CD4-positive, CD25-positive, alpha-beta regulatory T cell (primary cell): Measurements from ENCODE around the gene BFSP1. TPM values are rescaled to one million over a fixed set of nuclear protein-coding genes. Genes with fewer than 3 reads are reported as not detected.

Experiments
- ATAC-seq, 2 donors: fragments of 150-1000 bp; cut with Tn5 transposase; one replicate each; pipeline ENCODE4 v1.10.0; 2021; ENCODE audit warnings: low read depth in 2 of 2, moderate number of reproducible peaks in 2 of 2, moderate library complexity in 1 of 2
- DNase-seq, 3 donors: peaks; one replicate each; pipeline versions ENCODE4 v3.0.0 to v3.0.0-alpha.2; 2012 to 2022; ENCODE audit warnings: mixed read lengths in 1 of 3
- H3K27ac ChIP-seq: one replicate; pipeline ENCODE4 v1.7.0; 2013; ENCODE audit warnings: mild to moderate bottlenecking, low read length; ENCODE audit not compliant: insufficient read depth, poor library complexity, severe bottlenecking
- H3K27me3 ChIP-seq: one replicate; pipeline ENCODE4 v1.7.0; 2013; ENCODE audit warnings: low read length; ENCODE audit not compliant: control insufficient read depth, insufficient read depth
- H3K36me3 ChIP-seq: one replicate; pipeline ENCODE4 v1.7.0; 2013; ENCODE audit warnings: mild to moderate bottlenecking, low read length, moderate library complexity; ENCODE audit not compliant: control insufficient read depth, insufficient read depth
- H3K4me1 ChIP-seq: 2 replicates; pipeline ENCODE4 v1.7.0; 2013; ENCODE audit warnings: mild to moderate bottlenecking, low read length; ENCODE audit not compliant: insufficient read depth, control insufficient read depth, poor library complexity, severe bottlenecking
- H3K4me3 ChIP-seq: one replicate; pipeline ENCODE4 v1.7.0; 2013; ENCODE audit warnings: low read depth, mild to moderate bottlenecking, low read length, moderate library complexity
- H3K9me3 ChIP-seq, 2 experiments: 1 replicate in 1 of 2; 2 replicates in 1 of 2; pipeline ENCODE4 v1.7.0; 2013; ENCODE audit warnings: low read length in 2 of 2, mild to moderate bottlenecking in 1 of 2, moderate library complexity in 1 of 2; ENCODE audit not compliant: control insufficient read depth in 2 of 2
- H3K27ac Mint-ChIP-seq, 3 donors: one replicate each; pipeline ENCODE4 v1.8.0; 2020 to 2022; ENCODE audit warnings: mild to moderate bottlenecking in 3 of 3, mixed read lengths in 3 of 3, moderate library complexity in 2 of 3
- H3K27me3 Mint-ChIP-seq: one replicate; pipeline ENCODE4 v1.8.0; 2022; ENCODE audit warnings: mild to moderate bottlenecking, mixed read lengths
- H3K36me3 Mint-ChIP-seq: one replicate; pipeline ENCODE4 v1.8.0; 2020; ENCODE audit warnings: mixed read lengths
- H3K4me1 Mint-ChIP-seq, 4 donors: one replicate each; pipeline ENCODE4 v1.8.0; 2020 to 2022; ENCODE audit warnings: mixed read lengths in 4 of 4, mild to moderate bottlenecking in 1 of 4
- H3K4me3 Mint-ChIP-seq, 4 donors: one replicate each; pipeline ENCODE4 v1.8.0; 2020 to 2022; ENCODE audit warnings: mild to moderate bottlenecking in 4 of 4, mixed read lengths in 4 of 4, moderate library complexity in 3 of 4
- H3K9me3 Mint-ChIP-seq, 7 donors: one replicate each; pipeline ENCODE4 v1.8.0; 2020 to 2022; ENCODE audit warnings: mixed read lengths in 7 of 7, mild to moderate bottlenecking in 3 of 7, moderate library complexity in 2 of 7
- polyA plus RNA-seq, 4 donors: library from polyadenylated mRNA; unstranded; fragments of 300-500 nt; fragmentation: Illumina TruSeq; gene quantifications; one replicate each; pipeline ENCODE4 v1.2.3, GENCODE V29; 2021
- total RNA-seq: library from RNA; stranded (reverse); gene quantifications from one replicate; pipeline ENCODE4 v1.2.3, GENCODE V29; 2022

The BFSP1 gene
- total and polyA plus RNA-seq, 5 donors from 2014 or later, result 0.12 to 0.39 TPM; not detected in 3

DNA sequence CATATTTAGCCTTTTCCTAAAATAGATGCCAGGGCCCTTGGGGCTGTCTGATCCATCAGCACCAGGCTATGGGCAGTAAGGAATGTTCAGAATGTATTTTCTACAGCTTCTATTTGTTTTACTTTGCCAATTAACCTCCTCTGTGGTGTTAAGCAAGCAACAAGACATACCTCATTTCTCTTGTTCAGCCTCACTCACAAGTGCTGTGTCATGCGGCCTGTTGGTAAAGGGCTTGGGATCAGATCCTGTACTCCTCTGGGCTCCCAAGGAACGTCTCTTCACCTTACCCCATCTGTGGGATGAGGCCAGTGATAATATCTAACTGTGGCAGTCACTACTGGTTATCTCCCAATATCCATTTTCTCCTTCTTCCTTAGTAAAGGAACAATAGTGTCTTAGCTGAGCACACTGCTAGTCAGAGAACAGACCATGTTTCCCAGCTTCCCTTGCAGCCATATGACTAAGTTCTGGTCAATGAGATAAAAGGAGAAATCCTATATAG lies 31.7 kb upstream of the BFSP1 start:
- no peaks in the 10 kb centered on the region for H3K4me1 Mint-ChIP-seq
- ATAC-seq (no peak), DNase-seq (no peak)
- H3K9me3 Mint-ChIP-seq, result peaks cover 0 to 2% (median 0%) of the 10 kb centered on the region in 7 donors
- H3K36me3 Mint-ChIP-seq, result no peaks in the 10 kb centered on the region
- no peak overlapping the region for H3K27ac Mint-ChIP-seq
- no peaks in the 10 kb centered on the region for H3K4me1 ChIP-seq
- H3K27me3 Mint-ChIP-seq, result peaks cover 32% of the 10 kb centered on the region
- H3K9me3 ChIP-seq, result no peaks in the 10 kb centered on the region
- no peaks in the 10 kb centered on the region for H3K36me3 ChIP-seq
- no peak overlapping the region for H3K4me3 ChIP-seq
- H3K27ac ChIP-seq, result no peak overlapping the region
- H3K27me3 ChIP-seq, result peaks cover 2% of the 10 kb centered on the region
- no peak overlapping the region for H3K4me3 Mint-ChIP-seq

DNA sequence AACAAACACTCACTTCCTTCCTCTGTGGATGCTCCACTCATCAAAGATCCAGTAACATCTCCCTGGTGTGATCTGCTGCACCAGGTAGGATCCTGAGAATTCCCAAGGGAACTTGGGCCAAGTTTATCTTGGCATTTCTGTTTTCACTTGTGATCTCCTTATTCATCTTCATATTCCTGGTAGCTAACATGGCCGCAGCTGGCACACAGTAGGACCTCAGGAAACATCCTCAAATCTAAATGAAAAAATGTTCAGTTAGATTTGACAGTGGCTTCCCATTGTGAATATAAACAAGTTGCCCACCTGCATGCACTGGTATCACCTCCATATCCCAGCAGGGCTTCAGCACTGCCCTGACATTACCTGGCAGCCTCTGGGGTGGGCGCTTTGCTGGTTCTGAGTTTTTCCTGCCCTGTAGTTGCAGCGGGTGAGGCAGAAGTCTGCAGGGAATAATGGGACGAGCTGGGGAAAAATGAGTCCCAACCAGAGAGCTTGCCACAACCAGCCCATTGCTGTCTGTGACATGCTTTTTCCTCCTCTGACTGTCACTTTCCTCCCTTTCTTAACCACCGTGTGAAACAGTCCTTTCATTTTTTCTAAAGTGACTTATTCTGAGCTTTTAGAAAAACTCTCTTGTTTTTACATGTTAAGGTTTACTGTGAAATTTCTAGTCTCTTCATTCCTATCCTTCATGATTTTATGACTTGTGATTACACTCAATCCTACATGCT lies 29.3 kb upstream of the BFSP1 start:
- H3K4me3 Mint-ChIP-seq, result no peak overlapping the region
- H3K4me1 ChIP-seq, result no peaks in the 10 kb centered on the region
- H3K27me3 Mint-ChIP-seq, result peaks cover 15% of the 10 kb centered on the region
- H3K27ac ChIP-seq, result no peak overlapping the region
- no peaks in the 10 kb centered on the region for H3K27me3 ChIP-seq
- no peaks in the 10 kb centered on the region for H3K36me3 ChIP-seq
- no peaks in the 10 kb centered on the region for H3K36me3 Mint-ChIP-seq
- H3K27ac Mint-ChIP-seq, result no peak overlapping the region
- no peaks in the 10 kb centered on the region for H3K4me1 Mint-ChIP-seq
- no peaks in the 10 kb centered on the region for H3K9me3 ChIP-seq
- no peak for DNase-seq
- peaks cover 0 to 2% (median 0%) of the 10 kb centered on the region in 7 donors for H3K9me3 Mint-ChIP-seq
- ATAC-seq, result no peak
- no peak overlapping the region for H3K4me3 ChIP-seq

DNA sequence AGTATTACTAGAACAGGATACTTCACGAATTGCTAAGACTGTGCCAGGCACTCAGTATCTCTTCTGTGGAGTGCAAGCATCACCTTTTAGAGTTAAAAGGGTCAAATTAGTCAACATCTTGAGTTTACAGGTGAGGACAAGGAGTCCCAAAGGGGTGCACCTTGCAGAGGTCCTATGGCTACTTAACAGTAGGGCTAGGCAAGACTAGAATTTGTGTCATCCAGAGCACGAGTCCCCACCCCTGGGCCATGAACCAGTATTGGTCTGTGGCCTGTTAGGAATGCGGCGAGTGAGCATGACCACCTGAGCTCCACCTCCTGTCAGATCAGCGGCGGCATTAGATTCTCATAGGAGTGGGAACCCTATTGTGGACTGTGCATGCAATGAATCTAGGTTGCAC lies 28.2 kb upstream of the BFSP1 start:
- no peak overlapping the region for H3K4me3 ChIP-seq
- Mint-ChIP-seq H3K9me3 (peaks cover 0 to 2% (median 0%) of the 10 kb centered on the region in 7 donors), H3K27me3 (peaks cover 6% of the 10 kb centered on the region), H3K27ac (no peak overlapping the region), H3K36me3 (no peaks in the 10 kb centered on the region), H3K4me1 (no peaks in the 10 kb centered on the region), H3K4me3 (no peak overlapping the region)
- no peaks in the 10 kb centered on the region for H3K36me3 ChIP-seq
- H3K27ac ChIP-seq, result no peak overlapping the region
- H3K27me3 ChIP-seq, result no peaks in the 10 kb centered on the region
- no peaks in the 10 kb centered on the region for H3K9me3 ChIP-seq
- H3K4me1 ChIP-seq, result no peaks in the 10 kb centered on the region
- ATAC-seq (no peak), DNase-seq (no peak)

DNA sequence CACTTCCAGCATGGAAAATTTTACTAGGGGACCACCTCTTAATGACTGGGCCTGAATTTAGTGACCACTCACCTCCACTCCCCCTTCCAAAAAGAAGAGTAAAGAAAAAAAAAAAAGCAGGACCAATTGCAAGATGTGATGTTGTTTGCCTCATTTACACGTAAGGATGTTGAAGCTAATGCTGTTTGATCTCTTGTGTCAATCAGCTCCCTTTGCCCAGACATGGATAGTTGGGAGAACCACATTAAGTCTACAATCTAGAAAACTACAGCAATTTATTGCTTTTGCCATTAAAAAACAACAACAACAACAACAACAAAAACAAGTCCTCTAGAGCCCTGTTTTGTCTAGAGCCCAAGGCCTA lies 27.7 kb upstream of the BFSP1 start:
- Mint-ChIP-seq H3K4me1 (no peaks in the 10 kb centered on the region), H3K9me3 (peaks cover 0 to 2% (median 0%) of the 10 kb centered on the region in 7 donors), H3K36me3 (no peaks in the 10 kb centered on the region), H3K27me3 (peaks cover 4% of the 10 kb centered on the region), H3K27ac (peak overlapping the region in 1 of 3 donors; percentile 5), H3K4me3 (no peak overlapping the region)
- Histone ChIP-seq H3K4me1 (no peaks in the 10 kb centered on the region), H3K27me3 (no peaks in the 10 kb centered on the region), H3K4me3 (no peak overlapping the region), H3K27ac (no peak overlapping the region), H3K36me3 (no peaks in the 10 kb centered on the region), H3K9me3 (no peaks in the 10 kb centered on the region)
- ATAC-seq, result no peak
- no peak for DNase-seq

DNA sequence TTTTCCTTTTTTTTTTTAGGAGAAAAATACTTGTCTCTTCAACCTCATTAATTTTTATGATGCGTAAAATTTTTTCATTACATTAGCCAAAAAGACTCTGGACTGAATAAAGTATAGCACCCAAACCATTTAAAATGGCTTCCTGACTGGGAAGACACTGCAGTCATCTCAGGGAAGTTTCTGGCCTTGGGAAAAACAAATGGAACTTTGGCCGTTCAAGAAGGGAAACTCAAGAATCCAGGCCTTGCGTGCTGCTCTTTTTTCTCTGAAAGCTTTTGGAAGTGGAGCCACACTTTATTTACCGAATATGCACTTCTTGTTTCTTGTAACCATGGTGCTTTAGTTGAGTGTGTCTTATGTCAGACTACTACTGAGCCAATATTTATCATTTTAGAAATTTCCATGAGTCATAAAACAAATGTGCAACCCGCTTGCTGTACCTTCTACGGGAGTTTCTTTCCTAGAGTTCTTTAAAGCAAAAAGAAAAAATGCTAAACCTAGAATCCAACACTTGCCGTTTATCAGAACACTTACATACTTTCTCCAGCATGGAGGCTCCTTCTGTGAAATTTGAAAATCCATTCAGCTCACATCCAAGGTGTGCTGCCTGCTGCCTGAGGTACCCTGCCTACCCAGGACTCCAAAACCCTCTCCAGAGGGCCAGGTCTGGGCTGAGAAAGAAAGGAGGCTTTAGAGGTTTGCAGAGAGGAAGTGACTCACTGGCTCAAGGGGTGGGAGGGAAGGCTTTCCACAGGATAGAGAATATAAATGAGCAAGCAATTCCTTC lies 27.2 kb upstream of the BFSP1 start:
- no peaks in the 10 kb centered on the region for H3K27me3 Mint-ChIP-seq
- H3K27ac Mint-ChIP-seq, result no peak overlapping the region
- no peak overlapping the region for H3K4me3 Mint-ChIP-seq
- H3K27me3 ChIP-seq, result no peaks in the 10 kb centered on the region
- no peak overlapping the region for H3K4me3 ChIP-seq
- H3K9me3 ChIP-seq, result no peaks in the 10 kb centered on the region
- no peak for DNase-seq
- no peaks in the 10 kb centered on the region for H3K36me3 Mint-ChIP-seq
- no peak for ATAC-seq
- no peaks in the 10 kb centered on the region for H3K4me1 Mint-ChIP-seq
- no peak overlapping the region for H3K27ac ChIP-seq
- H3K4me1 ChIP-seq, result no peaks in the 10 kb centered on the region
- peaks cover 0 to 2% (median 0%) of the 10 kb centered on the region in 7 donors for H3K9me3 Mint-ChIP-seq
- H3K36me3 ChIP-seq, result no peaks in the 10 kb centered on the region

DNA sequence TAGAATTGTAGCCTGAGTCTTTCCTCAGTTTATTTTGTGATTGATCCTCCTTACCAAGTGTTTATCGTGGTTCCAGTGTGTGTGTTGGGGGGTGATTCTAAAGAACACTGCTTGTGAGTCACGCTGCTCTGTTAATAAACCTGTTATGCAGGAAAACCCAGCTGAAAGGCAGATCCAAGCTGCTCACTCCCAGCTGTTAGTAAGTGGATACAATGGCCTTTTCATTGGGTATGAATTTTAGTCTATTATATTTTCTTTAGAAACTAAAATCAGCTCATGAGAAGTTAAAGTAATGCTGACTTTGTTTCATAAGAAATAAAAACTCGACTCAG lies 26.5 kb upstream of the BFSP1 start:
- no peaks in the 10 kb centered on the region for H3K4me1 Mint-ChIP-seq
- no peak overlapping the region for H3K27ac Mint-ChIP-seq
- no peak overlapping the region for H3K4me3 ChIP-seq
- ATAC-seq (no peak), DNase-seq (no peak)
- H3K27ac ChIP-seq, result no peak overlapping the region
- H3K27me3 ChIP-seq, result no peaks in the 10 kb centered on the region
- H3K36me3 ChIP-seq, result no peaks in the 10 kb centered on the region
- H3K4me1 ChIP-seq, result no peaks in the 10 kb centered on the region
- H3K9me3 Mint-ChIP-seq, result peaks cover 0 to 2% (median 0%) of the 10 kb centered on the region in 7 donors
- no peaks in the 10 kb centered on the region for H3K36me3 Mint-ChIP-seq
- H3K4me3 Mint-ChIP-seq, result no peak overlapping the region
- H3K9me3 ChIP-seq, result no peaks in the 10 kb centered on the region
- H3K27me3 Mint-ChIP-seq, result no peaks in the 10 kb centered on the region

DNA sequence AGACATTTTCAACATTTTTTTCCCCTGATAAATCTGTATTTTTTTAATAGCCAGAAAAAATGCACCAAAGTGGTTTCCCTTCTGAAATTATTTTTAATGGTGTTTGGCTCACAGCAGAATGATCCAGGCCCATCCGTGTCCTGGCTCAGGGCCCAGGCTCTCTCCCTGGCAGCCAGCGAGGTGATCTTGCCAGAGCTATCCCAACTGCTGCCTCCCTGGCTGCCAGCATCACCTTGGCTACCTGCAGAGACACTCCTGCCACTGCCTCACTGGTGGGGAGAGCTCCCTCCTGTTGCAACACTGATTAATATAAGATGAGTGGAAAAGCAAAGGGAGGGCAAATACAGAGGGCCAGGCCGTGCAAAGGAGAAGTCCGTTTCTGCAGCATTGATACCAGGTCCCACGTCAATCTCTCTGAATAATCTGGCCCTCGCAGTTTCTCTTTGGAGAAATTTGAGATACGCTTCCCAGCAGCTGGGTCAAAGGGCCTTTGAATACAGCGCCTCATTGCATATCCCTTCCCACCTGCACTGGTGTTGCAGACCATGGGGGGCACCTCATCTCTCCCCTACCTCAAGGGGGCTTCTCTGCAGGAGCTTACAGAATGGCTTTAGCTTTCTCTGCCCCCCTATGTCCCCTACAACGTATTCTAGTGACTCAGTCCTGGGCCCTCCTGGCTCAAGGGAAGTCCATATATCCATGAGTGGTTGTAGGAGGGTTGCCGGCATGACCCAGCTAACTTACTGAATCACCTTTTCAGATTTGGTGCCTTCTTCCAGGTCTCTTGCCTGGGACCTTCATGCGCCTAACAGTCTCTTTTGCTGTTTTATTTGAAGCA lies 25.9 kb upstream of the BFSP1 start:
- H3K4me3 Mint-ChIP-seq, result no peak overlapping the region
- Histone ChIP-seq H3K27ac (no peak overlapping the region), H3K4me1 (no peaks in the 10 kb centered on the region), H3K27me3 (no peaks in the 10 kb centered on the region), H3K9me3 (no peaks in the 10 kb centered on the region), H3K36me3 (no peaks in the 10 kb centered on the region), H3K4me3 (no peak overlapping the region)
- H3K27me3 Mint-ChIP-seq, result no peaks in the 10 kb centered on the region
- no peak for ATAC-seq
- H3K27ac Mint-ChIP-seq, result no peak overlapping the region
- DNase-seq, result no peak
- H3K36me3 Mint-ChIP-seq, result no peaks in the 10 kb centered on the region
- H3K4me1 Mint-ChIP-seq, result no peaks in the 10 kb centered on the region
- H3K9me3 Mint-ChIP-seq, result peaks cover 0 to 2% (median 0%) of the 10 kb centered on the region in 7 donors
